Calu3 (cell line): ENCODE data around the gene SGK1. TPM values are rescaled to one million over a fixed set of nuclear protein-coding genes. Genes with fewer than 3 reads are reported as not detected.

Experiments used
- BruUV-seq: library from RNA; stranded (reverse); fragments of 400-500 nt; replicated peaks from 2 replicates; lab custom pipeline; 2021; lab: Mats Ljungman, UMichigan
- CTCF ChIA-PET: fragments of 300-600 bp; sonication (Branson Sonifier 250); formaldehyde crosslinking; loops from one replicate; lab custom pipeline; 2022; ENCODE audit warnings: antibody characterized with exemption; lab: Charles Lee
- DNase-seq: peaks from one replicate; pipeline ENCODE4 v3.0.0; 2022
- H3K27ac Mint-ChIP-seq: one replicate; pipeline ENCODE4 v1.8.0; 2022; ENCODE audit warnings: mixed read lengths; ENCODE audit not compliant: unreplicated experiment
- H3K27me3 Mint-ChIP-seq: one replicate; pipeline ENCODE4 v1.8.0; 2022; ENCODE audit warnings: mixed read lengths; ENCODE audit not compliant: unreplicated experiment
- H3K36me3 Mint-ChIP-seq: one replicate; pipeline ENCODE4 v1.8.0; 2022; ENCODE audit warnings: mild to moderate bottlenecking, moderate library complexity, mixed read lengths; ENCODE audit not compliant: insufficient read depth, unreplicated experiment
- H3K4me1 Mint-ChIP-seq: one replicate; pipeline ENCODE4 v1.8.0; 2022; ENCODE audit warnings: mild to moderate bottlenecking, low read depth, mixed read lengths; ENCODE audit not compliant: unreplicated experiment
- H3K4me3 Mint-ChIP-seq: one replicate; pipeline ENCODE4 v1.8.0; 2022; ENCODE audit warnings: mild to moderate bottlenecking, low read depth, moderate library complexity, mixed read lengths; ENCODE audit not compliant: unreplicated experiment
- H3K9me3 Mint-ChIP-seq: one replicate; pipeline ENCODE4 v1.8.0; 2022; ENCODE audit warnings: low read depth, mixed read lengths; ENCODE audit not compliant: unreplicated experiment
- CTCF ChIP-seq: fragments of 200-600 bp; IDR thresholded peaks from one replicate; pipeline ENCODE4 v1.8.0; 2022; ENCODE audit warnings: antibody characterized with exemption; ENCODE audit not compliant: unreplicated experiment
- intact Hi-C: fragments of 100-400 bp; cut with micrococcal nuclease; formaldehyde crosslinking; loops from one replicate; pipeline ENCODE4 v1.10.0; 2022; ENCODE audit not compliant: unreplicated experiment
- total RNA-seq: library from RNA; stranded (reverse); gene quantifications from 2 replicates; pipeline ENCODE4 v1.2.3, GENCODE V29; 2022

Gene SGK1
- total RNA-seq, 1 experiment from 2014 or later = 21.8 TPM

- no TSS peak for BruUV-seq
- no peak for TF ChIP-seq CTCF
- no peak overlapping the region for H3K27ac Mint-ChIP-seq
- H3K27me3 Mint-ChIP-seq = no peaks in the 10 kb centered on the region
- no peak overlapping the region for H3K4me3 Mint-ChIP-seq
- intact Hi-C loops = no loop called here
- DNase-seq = no peak
- no peaks in the 10 kb centered on the region for H3K36me3 Mint-ChIP-seq
- no peaks in the 10 kb centered on the region for H3K9me3 Mint-ChIP-seq
- CTCF ChIA-PET = interaction anchor here (0.9 kb wide), 1 partner anchor 39 kb away, joined by 4 read pairs; no protein-coding TSS in a partner anchor
- peaks cover 10% of the 10 kb centered on the region for H3K4me1 Mint-ChIP-seq
Observed at GRCh38 chr6:134233180-134233955, 84.5 kb downstream of the SGK1 start.

GRCh38 chr6:134230940-134231339 is 87.0 kb downstream of the SGK1 start:
- no peak overlapping the region for H3K4me3 Mint-ChIP-seq
- H3K9me3 Mint-ChIP-seq = no peaks in the 10 kb centered on the region
- no peaks in the 10 kb centered on the region for H3K36me3 Mint-ChIP-seq
- no peak overlapping the region for H3K27ac Mint-ChIP-seq
- intact Hi-C loops = no loop called here
- no peak for TF ChIP-seq CTCF
- BruUV-seq = no TSS peak
- peaks cover 10% of the 10 kb centered on the region for H3K4me1 Mint-ChIP-seq
- no peaks in the 10 kb centered on the region for H3K27me3 Mint-ChIP-seq
- no peak for DNase-seq
- CTCF ChIA-PET = no interaction called here

- Mint-ChIP-seq H3K36me3 (no peaks in the 10 kb centered on the region), H3K4me3 (no peak overlapping the region), H3K9me3 (no peaks in the 10 kb centered on the region), H3K27ac (no peak overlapping the region), H3K4me1 (peaks cover 9% of the 10 kb centered on the region), H3K27me3 (no peaks in the 10 kb centered on the region)
- no TSS peak for BruUV-seq
- DNase-seq = no peak
- CTCF ChIA-PET = no interaction called here
- no peak for TF ChIP-seq CTCF
- intact Hi-C loops = no loop called here
Observed at GRCh38 chr6:134230087-134230700, 87.7 kb downstream of the SGK1 start.

GRCh38 chr6:134229520-134229919 is 88.4 kb downstream of the SGK1 start:
- no TSS peak for BruUV-seq
- H3K27ac Mint-ChIP-seq = no peak overlapping the region
- H3K4me1 Mint-ChIP-seq = peaks cover 2% of the 10 kb centered on the region
- no peaks in the 10 kb centered on the region for H3K9me3 Mint-ChIP-seq
- intact Hi-C loops = no loop called here
- H3K27me3 Mint-ChIP-seq = no peaks in the 10 kb centered on the region
- H3K4me3 Mint-ChIP-seq = no peak overlapping the region
- DNase-seq = no peak
- CTCF ChIA-PET = no interaction called here
- no peaks in the 10 kb centered on the region for H3K36me3 Mint-ChIP-seq
- no peak for TF ChIP-seq CTCF
